Bronchial epithelial cell (primary cell): ENCODE measurements around the gene KRT6C. TPM values are rescaled to one million over a fixed set of nuclear protein-coding genes. Genes with fewer than 3 reads are reported as not detected.
A peak's percentile ranks its signal among the peaks of the same experiment; 100 is the strongest.

Experiments used
- DNase-seq: peaks from one replicate; pipeline ENCODE4 v3.0.0-alpha.2; 2010; ENCODE audit warnings: low read depth
- FAIRE-seq: peaks from 2 replicates; lab custom pipeline; 2011; peaks lifted over from hg19 to GRCh38; lab: Jason Lieb, UNC
- H3K27me3 ChIP-seq: 2 replicates; pipeline ENCODE4 v1.5.1; 2011; ENCODE audit warnings: low read length; ENCODE audit not compliant: control insufficient read depth, insufficient read depth
- H3K36me3 ChIP-seq: 2 replicates; pipeline ENCODE4 v1.5.1; 2011; ENCODE audit warnings: low read length; ENCODE audit not compliant: control insufficient read depth, insufficient read depth
- H3K4me3 ChIP-seq: 2 replicates; pipeline ENCODE4 v1.5.1; 2011; ENCODE audit warnings: mild to moderate bottlenecking, low read depth, low read length, control low read depth
- total RNA-seq: library from RNA; depleted of rRNA; stranded (reverse); fragments of >200 nt; gene quantifications from 2 replicates; pipeline ENCODE4 v1.2.1, GENCODE V29; 2014
- TF ChIP-seq, protein P1 (sequence below): IDR thresholded peaks from 2 replicates; pipeline ENCODE4 v1.5.1; 2011; ENCODE audit warnings: mild to moderate bottlenecking, moderate library complexity, low read length, control low read depth, inconsistent platforms; ENCODE audit not compliant: insufficient read depth, severe bottlenecking

KRT6C gene
- total RNA-seq, 1 donor from 2014 or later = 16.8 TPM

- TF ChIP-seq, protein P1, sequence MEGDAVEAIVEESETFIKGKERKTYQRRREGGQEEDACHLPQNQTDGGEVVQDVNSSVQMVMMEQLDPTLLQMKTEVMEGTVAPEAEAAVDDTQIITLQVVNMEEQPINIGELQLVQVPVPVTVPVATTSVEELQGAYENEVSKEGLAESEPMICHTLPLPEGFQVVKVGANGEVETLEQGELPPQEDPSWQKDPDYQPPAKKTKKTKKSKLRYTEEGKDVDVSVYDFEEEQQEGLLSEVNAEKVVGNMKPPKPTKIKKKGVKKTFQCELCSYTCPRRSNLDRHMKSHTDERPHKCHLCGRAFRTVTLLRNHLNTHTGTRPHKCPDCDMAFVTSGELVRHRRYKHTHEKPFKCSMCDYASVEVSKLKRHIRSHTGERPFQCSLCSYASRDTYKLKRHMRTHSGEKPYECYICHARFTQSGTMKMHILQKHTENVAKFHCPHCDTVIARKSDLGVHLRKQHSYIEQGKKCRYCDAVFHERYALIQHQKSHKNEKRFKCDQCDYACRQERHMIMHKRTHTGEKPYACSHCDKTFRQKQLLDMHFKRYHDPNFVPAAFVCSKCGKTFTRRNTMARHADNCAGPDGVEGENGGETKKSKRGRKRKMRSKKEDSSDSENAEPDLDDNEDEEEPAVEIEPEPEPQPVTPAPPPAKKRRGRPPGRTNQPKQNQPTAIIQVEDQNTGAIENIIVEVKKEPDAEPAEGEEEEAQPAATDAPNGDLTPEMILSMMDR = no peak
- H3K4me3 ChIP-seq = peak overlapping the region; percentile 56
- H3K27me3 ChIP-seq = no peaks in the 10 kb centered on the region
- H3K36me3 ChIP-seq = peaks cover 26% of the 10 kb centered on the region
- DNase-seq = no peak
- FAIRE-seq = no peak
These were observed 45.7 kb upstream of the KRT6C start for GRCh38 chr12:52519387-52519703.

- no peaks in the 10 kb centered on the region for H3K27me3 ChIP-seq
- TF ChIP-seq, protein P1 = no peak
- H3K36me3 ChIP-seq = peaks cover 26% of the 10 kb centered on the region
- H3K4me3 ChIP-seq = peak overlapping the region; percentile 56
- peak; percentile 70 for FAIRE-seq
- no peak for DNase-seq
These were observed 45.2 kb upstream of the KRT6C start for GRCh38 chr12:52518574-52519386.

- FAIRE-seq = peak; percentile 43
- H3K36me3 ChIP-seq = peaks cover 26% of the 10 kb centered on the region
- H3K27me3 ChIP-seq = no peaks in the 10 kb centered on the region
- DNase-seq = peak; percentile 63
- peak overlapping the region; percentile 56 for H3K4me3 ChIP-seq
- TF ChIP-seq, protein P1 = no peak
These were observed 44.3 kb upstream of the KRT6C start for GRCh38 chr12:52517888-52518287.

GRCh38 chr12:52517005-52517835 is 43.6 kb upstream of the KRT6C start:
- Histone ChIP-seq H3K36me3 (peaks cover 26% of the 10 kb centered on the region), H3K4me3 (peak overlapping the region; percentile 1), H3K27me3 (no peaks in the 10 kb centered on the region)
- DNase-seq (peak; percentile 51), FAIRE-seq (peak; percentile 50)
- TF ChIP-seq, protein P1 = no peak

DNA sequence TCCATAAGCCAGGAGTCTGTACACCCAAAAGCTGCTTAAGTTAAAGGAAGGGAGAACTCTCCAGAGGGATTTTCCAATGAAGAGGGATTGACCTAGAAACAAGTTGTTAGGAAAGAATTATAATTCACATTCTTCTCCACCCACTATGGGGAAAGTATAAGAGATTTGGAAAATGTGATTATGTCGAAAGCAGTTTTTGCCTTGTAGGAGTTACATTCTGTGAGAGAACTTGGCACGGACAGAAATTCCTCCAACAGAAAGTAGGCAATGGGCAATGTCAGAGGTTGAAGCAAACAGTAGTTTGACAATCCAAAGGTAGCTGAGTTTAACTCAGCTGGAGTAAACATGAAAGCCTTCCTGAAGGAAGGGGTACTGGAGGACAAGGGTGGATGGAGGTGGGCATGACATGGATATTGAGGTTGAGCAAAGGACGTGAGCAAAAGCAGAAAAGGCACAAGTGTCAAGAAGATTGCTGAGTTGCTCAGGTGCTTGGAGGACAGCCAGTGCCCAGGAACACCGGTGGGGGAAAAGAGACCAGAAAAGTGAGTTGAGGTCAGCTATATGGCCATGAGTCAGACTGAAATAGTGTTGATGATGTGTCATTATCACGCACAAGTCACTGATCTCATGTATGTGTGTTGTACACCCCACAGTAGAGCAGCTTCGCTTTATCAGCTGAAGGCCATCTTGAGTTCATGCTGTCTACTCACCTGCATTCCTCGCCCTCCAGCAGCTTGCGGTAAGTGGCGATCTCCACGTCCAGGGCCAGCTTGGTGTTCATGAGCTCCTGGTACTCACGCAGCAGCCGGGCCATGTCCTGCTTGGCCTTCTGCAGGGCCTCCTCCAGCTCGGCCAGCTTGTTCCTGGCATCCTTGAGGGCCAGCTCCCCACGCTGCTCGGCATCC is 42.6 kb upstream of the KRT6C start:
- H3K36me3 ChIP-seq = peaks cover 26% of the 10 kb centered on the region
- H3K27me3 ChIP-seq = no peaks in the 10 kb centered on the region
- DNase-seq (peak; percentile 89), FAIRE-seq (peak; percentile 96)
- H3K4me3 ChIP-seq = no peak overlapping the region
- TF ChIP-seq, protein P1 = no peak
